HG03025 (cell line): ENCODE results near the gene CTNNA1.

Experiments
- ATAC-seq: cut with Tn5 transposase; IDR thresholded peaks from one replicate; pipeline ENCODE4 v1.9.1; 2021; ENCODE audit warnings: mild to moderate bottlenecking, moderate library complexity; ENCODE audit not compliant: unreplicated experiment, low FRiP score

CTNNA1 gene

GRCh38 chr5:138978581-138978980 is 225.4 kb downstream of the CTNNA1 start:
- ATAC-seq, result no peak

- ATAC-seq, result no peak
These were observed 226.6 kb downstream of the CTNNA1 start for GRCh38 chr5:138979684-138980280.

GRCh38 chr5:138980441-138980840 is 227.2 kb downstream of the CTNNA1 start:
- ATAC-seq, result no peak

GRCh38 chr5:138981131-138981530 is 227.9 kb downstream of the CTNNA1 start:
- no peak for ATAC-seq

GRCh38 chr5:138981586-138981985 is 228.4 kb downstream of the CTNNA1 start:
- ATAC-seq, result no peak

GRCh38 chr5:138983984-138984383 is 230.8 kb downstream of the CTNNA1 start:
- ATAC-seq, result no peak
